Measurements from ENCODE around the gene UBE2R2.

The UBE2R2 gene

DNA sequence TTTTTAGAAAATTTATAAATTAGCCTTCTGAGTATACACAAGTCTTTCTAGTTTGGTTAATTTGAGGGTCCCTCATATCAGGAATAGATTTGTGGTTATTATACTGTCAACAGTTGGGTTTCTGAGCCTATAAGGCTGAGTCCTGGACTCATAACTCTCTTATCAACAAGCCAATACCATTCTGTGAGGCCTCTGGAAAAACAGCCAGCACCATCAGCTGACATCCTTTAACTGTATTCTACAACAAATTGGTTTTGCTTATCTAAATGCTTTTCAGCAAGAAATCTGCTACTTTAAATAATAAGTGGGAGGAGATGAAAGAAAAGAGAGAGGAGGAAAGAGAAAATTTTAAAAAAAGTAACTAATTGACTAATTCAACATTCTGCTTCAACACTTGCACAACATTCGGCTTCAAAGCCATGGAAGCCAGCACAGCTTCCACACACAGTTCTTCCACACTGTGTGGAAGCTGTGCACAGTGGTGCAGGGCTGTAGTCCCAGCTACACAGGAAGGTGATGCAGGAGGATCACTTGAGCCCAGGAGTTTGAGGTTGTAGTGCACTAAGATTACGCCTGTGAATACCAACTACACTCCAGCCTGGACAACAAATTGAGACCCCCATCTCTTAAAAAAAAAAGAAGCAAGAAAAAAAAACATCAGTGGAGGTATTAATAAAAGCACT, 147.3 kb downstream of the UBE2R2 start:
- CTCF ChIA-PET = interaction anchor here (1.1 to 1.3 kb wide), 2 partner anchors 21 to 109 kb away, joined by 3 read pairs; no protein-coding TSS in a partner anchor
- DNase-seq (ENCODE audit: low read depth, low spot score) = no peak
- no peak overlapping the region for H3K4me3 ChIP-seq (ENCODE audit: low read depth, low read length)
- POLR2A ChIA-PET = no interaction called here
- TF ChIP-seq, protein P1, sequence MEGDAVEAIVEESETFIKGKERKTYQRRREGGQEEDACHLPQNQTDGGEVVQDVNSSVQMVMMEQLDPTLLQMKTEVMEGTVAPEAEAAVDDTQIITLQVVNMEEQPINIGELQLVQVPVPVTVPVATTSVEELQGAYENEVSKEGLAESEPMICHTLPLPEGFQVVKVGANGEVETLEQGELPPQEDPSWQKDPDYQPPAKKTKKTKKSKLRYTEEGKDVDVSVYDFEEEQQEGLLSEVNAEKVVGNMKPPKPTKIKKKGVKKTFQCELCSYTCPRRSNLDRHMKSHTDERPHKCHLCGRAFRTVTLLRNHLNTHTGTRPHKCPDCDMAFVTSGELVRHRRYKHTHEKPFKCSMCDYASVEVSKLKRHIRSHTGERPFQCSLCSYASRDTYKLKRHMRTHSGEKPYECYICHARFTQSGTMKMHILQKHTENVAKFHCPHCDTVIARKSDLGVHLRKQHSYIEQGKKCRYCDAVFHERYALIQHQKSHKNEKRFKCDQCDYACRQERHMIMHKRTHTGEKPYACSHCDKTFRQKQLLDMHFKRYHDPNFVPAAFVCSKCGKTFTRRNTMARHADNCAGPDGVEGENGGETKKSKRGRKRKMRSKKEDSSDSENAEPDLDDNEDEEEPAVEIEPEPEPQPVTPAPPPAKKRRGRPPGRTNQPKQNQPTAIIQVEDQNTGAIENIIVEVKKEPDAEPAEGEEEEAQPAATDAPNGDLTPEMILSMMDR (IDR thresholded peaks at IDR 0.05; ENCODE audit: insufficient read depth, low read length, missing control alignments) = no peak
